GM12875 (cell line): Measurements from ENCODE around the gene SLC17A5.
"Not testable (repeated sequence)": the region's sequence is repeated elsewhere in the genome, so short reads cannot be mapped to it uniquely, and the experiment has no call there.

ENCODE experiments used
- H3K4me3 ChIP-seq: one replicate; pipeline ENCODE4 v1.5.1; 2011; ENCODE audit warnings: low read depth, low read length, control low read depth
- TF ChIP-seq, protein P1 (sequence below): IDR thresholded peaks from 2 replicates; pipeline ENCODE4 v1.5.1; 2011; ENCODE audit warnings: low read depth, mild to moderate bottlenecking, control low read depth, inconsistent platforms, low read length, moderate library complexity, borderline replicate concordance; ENCODE audit not compliant: insufficient read depth

Gene SLC17A5

DNA sequence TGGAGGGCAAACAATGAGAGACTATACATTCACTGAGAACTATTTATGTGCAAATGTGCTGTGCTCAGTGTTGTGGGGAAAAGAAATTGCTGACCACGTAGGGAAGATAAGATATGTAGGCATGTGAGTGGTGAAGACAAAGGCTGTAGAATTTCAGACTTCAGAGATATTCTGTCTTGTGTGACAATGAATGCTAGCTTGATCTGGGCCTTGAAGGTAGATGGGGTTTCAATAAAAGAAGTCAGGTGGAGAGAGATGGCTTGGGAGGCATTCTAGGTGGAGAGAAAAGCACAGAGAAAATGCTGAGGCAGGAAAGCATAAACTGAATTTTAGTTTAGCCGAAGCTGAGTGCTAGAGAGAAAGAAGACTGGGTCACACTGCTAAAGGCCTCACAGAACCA is 76.1 kb downstream of the SLC17A5 start:
- TF ChIP-seq, protein P1, sequence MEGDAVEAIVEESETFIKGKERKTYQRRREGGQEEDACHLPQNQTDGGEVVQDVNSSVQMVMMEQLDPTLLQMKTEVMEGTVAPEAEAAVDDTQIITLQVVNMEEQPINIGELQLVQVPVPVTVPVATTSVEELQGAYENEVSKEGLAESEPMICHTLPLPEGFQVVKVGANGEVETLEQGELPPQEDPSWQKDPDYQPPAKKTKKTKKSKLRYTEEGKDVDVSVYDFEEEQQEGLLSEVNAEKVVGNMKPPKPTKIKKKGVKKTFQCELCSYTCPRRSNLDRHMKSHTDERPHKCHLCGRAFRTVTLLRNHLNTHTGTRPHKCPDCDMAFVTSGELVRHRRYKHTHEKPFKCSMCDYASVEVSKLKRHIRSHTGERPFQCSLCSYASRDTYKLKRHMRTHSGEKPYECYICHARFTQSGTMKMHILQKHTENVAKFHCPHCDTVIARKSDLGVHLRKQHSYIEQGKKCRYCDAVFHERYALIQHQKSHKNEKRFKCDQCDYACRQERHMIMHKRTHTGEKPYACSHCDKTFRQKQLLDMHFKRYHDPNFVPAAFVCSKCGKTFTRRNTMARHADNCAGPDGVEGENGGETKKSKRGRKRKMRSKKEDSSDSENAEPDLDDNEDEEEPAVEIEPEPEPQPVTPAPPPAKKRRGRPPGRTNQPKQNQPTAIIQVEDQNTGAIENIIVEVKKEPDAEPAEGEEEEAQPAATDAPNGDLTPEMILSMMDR, result no peak
- H3K4me3 ChIP-seq, result no peak overlapping the region

DNA sequence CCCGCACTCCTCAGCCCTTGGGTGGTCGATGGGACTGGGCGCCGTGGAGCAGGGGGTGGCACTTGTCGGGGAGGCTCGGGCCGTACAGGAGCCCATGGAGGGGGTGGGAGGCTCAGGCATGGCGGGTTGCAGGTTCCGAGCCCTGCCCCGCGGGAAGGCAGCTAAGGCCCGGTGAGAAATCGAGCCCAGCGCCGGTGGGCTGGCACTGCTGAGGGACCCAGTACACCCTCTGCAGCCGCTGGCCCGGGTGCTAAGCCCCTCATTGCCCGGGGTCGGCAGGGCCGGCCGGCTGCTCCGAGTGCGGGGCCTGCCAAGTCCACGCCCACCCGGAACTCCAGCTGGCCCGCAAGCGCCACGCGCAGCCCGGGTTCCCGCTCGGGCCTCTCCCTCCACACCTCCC is 81.3 kb downstream of the SLC17A5 start:
- not testable (repeated sequence) for H3K4me3 ChIP-seq

DNA sequence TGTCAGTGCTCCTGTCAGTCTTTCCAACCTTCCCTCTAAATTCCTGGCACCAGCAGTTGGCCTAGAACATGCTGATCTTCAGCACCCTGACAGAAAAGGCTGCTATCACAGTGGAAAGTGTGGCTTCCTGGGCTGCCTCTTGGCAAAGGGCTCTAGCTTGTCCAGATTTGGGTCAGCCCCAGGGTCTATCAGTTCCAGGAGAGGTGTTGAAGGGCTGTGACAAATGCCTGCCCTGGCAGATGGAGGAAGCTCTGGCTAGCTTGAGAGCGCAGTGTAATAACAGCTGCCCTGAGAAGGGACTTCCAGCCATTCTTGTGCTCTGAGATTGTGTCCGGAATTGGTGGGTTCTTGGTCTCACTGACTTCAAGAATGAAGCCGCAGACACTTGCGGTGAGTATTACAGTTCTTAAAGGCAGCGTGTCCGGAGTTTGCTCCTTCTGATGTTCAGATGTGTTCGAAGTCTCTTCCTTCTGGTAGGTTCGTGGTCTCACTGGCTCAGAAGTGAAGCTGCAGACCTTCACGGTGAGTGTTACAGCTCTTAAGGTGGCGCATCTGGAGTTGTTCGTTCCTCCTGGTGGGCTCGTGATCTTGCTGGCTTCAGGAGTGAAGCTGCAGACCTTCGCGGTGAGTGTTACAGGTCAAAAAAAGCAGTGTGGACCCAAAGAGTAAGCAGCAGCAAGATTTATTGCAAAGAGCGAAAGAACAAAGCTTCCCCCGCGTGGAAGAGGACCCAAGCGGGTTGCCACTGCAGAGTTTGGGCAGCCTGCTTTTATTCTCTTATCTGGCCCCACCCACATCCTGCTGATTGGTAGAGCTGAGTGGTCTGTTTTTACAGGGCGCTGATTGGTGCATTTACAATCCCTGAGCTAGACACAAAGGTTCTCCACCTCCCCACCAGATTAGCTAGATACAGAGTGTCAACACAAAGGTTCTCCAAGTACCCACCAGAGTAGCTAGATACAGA is 82.3 kb downstream of the SLC17A5 start:
- H3K4me3 ChIP-seq, result not testable (repeated sequence)

DNA sequence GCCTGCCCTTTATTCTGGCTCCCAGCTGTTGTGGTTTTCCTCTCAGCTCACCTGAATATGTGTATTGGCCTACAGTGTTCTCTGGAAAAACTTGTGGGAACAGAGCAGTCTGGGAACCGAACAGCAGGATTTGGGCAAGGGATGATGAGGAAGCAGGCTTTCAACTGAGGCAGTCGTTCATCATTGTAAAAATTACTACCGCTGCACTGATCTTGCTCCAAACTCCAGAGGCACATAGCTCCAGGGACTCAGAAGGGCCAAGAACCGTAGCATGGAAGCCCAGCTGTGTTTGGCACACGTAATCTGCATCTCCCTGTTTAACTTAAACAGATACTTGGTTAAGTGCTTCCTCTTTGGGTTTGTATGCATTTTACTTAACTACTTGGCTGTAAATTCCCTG is 84.7 kb downstream of the SLC17A5 start:
- no peak overlapping the region for H3K4me3 ChIP-seq
- TF ChIP-seq, protein P1, result no peak

GRCh38 chr6:73566954-73567591 is 86.7 kb downstream of the SLC17A5 start:
- no peak overlapping the region for H3K4me3 ChIP-seq
- TF ChIP-seq, protein P1, result no peak

GRCh38 chr6:73566486-73566871 is 87.3 kb downstream of the SLC17A5 start:
- not testable (repeated sequence) for H3K4me3 ChIP-seq

DNA sequence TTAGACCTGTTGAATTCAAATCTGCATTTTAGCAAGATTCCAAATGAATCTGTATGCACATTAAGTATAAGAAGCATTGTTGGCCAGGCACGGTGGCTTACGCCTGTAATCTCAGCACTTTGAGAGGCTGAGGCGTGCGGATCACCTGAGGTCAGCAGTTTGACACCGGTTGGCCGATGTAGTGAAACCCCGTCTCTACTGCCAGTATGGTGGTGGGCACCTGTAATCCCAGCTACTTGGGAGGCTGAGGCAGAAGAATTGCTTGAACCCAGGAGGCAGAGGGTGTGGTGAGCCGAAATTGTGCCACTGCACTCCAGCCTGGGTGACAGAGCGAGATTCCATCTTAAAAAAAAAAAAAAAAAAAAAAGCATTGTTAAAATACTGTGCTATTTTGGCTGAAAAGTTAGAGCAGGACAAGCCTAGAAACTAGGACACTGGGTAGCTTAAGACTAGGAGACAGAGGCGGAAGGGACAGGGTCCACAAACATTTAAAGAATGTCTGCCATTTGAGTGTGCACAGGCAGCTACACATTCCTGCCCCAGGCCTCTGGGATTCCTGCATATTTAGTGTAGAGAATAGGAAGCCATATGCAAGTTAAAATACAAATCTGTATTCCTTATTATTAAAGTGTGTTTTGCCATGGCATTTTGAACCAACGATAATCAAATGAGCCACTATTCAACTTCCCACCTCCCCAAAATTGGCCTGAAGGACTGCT is 87.9 kb downstream of the SLC17A5 start:
- TF ChIP-seq, protein P1, result no peak

DNA sequence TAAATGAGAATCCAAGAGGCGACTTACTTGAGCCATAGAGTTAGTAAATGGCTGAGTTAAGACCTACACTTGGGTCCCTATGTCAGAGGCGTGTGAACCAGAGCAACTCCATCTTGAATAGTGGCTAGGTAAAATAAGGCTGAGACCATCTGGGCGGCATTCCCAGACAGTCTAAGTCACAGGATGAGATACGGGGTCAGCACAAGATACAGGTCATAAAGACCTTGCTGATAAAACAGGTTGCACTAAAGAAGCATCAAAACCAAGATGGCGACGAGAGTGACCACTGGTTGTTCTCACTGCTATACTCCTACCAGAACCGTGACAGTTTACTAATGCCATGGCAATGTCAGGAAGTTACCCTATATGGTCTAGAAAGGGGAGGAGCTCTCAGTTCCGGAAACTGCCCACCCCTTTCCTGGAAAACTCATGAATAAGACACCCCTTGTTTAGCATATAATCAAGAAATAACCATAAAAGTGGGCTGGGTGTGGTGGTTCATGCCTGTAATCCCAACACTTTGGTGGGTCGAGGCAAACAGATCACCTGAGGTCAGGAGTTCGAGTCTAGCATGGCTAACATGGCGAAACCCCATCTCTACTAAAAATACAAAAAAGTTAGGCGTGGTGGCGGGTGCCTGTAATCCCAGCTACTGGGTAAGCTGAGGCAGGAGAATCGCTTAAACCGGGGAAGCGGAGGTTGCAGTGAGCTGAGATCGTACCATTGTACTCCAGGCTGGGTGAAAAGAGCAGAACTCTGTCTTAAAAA is 89.0 kb downstream of the SLC17A5 start:
- TF ChIP-seq, protein P1, result no peak

More for the DNA sequence above, 87.9 kb downstream of the SLC17A5 start:
- no peak overlapping the region for H3K4me3 ChIP-seq

More for the DNA sequence above, 89.0 kb downstream of the SLC17A5 start:
- H3K4me3 ChIP-seq, result no peak overlapping the region
